HG03066 (cell line): ENCODE results near the gene ARGFX.
"Not testable (repeated sequence)": the region's sequence is repeated elsewhere in the genome, so short reads cannot be mapped to it uniquely, and the experiment has no call there.

Source experiments
- ATAC-seq: cut with Tn5 transposase; IDR thresholded peaks from one replicate; pipeline ENCODE4 v1.9.1; 2021; ENCODE audit warnings: low read depth; ENCODE audit not compliant: unreplicated experiment

Gene ARGFX

DNA sequence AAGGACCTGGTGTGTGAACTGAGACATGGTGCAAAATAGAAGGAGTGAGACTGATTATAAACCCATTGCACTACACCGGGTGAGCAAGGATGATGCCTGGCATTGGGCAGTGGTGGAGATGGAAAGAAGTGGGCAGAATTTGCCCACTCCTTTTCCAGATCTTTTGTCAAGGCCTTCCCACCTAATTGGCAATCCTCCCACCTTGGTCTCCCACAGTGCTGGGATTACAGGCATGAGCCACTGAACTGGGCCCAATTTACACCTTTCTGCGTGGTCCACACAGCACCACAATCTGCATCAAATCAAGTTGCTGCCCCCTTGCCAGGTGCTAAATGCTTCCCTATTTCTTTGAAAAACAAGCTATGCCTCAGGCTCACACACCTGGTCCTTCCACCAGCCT lies 30.8 kb downstream of the ARGFX start:
- ATAC-seq, result no peak

DNA sequence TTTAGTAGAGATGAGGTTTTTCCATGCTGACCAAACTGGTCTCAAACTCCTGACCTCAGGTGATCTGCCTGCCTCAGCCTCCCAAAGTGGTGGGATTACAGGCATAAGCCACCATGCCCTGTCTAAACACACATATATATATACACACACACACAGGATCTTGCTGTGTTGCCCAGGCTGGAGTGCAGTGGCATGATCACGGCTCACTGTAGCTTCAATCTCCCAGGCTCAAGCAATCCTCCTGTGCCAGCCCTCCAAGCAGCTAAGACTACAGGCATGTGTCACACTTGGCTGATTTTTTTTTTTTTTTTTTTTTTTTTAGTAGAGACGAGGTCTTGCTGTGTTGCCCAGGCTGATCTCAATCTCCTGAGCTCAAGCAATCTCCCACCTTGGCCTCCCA lies 32.2 kb downstream of the ARGFX start:
- not testable (repeated sequence) for ATAC-seq

DNA sequence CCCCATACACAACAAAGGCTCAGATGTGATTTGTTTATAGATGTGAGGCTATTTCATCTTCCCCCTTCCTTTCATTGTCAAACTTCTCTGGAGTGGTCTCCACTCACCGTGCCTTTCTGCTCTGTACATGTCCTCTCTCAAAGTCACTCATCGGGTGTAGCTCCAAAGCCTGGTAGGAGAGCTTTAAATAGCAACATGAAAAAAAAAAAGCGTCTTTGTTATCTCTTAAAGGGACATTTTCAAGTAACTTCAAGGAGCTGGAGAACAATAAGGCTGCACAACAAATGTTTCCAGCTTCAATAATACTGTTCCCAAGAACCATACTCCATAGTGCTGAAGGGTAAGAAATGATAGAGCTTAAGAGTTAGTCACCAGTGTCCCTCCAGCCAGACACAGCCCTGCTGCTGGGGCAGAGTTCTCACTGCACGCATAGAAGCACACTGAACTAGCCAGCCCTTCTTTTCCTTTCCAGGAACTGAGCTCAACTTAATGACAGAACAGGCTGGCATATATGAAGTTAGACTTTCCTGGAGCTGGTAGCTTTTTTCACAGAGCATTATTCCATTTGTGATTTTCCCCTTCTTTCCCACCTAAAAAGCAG lies 33.6 kb downstream of the ARGFX start:
- no peak for ATAC-seq

DNA sequence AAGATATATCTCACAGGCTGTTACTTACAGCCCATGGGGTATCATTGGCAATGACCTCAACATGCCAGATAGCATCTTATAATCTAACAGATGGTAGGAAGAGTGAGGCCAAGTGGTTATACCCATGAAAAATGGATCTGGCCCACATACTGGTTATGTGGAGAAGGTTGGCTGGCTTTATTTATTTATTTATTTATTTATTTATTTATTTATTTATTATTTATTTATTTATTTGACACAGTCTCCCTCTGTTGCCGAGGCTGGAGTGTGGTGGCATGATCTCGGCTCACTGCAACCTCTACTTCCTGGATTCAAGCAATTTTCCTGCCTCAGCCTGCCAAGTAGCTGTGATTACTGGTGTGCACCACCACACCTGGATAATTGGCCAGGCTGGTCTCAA lies 37.0 kb downstream of the ARGFX start:
- no peak for ATAC-seq

DNA sequence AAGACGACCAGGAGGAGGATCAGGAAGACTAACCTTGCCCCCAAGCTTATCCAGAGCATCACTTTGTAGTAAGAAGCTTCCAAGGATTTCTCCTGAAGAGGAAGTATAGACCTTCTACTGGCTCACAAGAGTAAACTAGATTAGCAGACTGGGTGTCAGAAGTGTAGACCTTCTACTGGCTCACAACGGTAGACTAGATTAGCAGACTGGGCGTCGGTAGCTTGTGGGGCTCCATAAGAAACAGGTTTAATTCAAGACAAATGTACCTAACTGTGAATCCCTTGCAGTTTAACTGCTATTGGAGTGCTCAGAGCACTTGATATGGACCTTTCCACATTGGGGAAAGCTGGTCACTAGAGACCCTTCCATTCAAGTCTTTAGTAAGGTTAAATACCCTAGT lies 38.4 kb downstream of the ARGFX start:
- ATAC-seq, result no peak
